Superior temporal gyrus (tissue), 1 donor: ENCODE data around the gene ERH.

Source experiments
- DNase-seq: peaks from one replicate; pipeline ENCODE4 v3.0.0-alpha.2; 2016; ENCODE audit errors: extremely low spot score

The ERH gene

GRCh38 chr14:69355607-69356281 is 42.4 kb downstream of the ERH start:
- no peak for DNase-seq

- DNase-seq, result no peak
Measured at GRCh38 chr14:69355154-69355597, 42.9 kb downstream of the ERH start.

- DNase-seq, result peak; percentile 50
Measured at GRCh38 chr14:69354383-69355153, 43.5 kb downstream of the ERH start.

GRCh38 chr14:69353168-69353567 is 44.9 kb downstream of the ERH start:
- DNase-seq, result no peak

GRCh38 chr14:69351911-69352310 is 46.2 kb downstream of the ERH start:
- no peak for DNase-seq

GRCh38 chr14:69351385-69351784 is 46.7 kb downstream of the ERH start:
- no peak for DNase-seq

- DNase-seq, result no peak
Measured at GRCh38 chr14:69350892-69351291, 47.2 kb downstream of the ERH start.

GRCh38 chr14:69349091-69349777 is 48.9 kb downstream of the ERH start:
- no peak for DNase-seq

- no peak for DNase-seq
Measured at GRCh38 chr14:69346710-69347109, 51.4 kb downstream of the ERH start.

GRCh38 chr14:69345402-69345801 is 52.7 kb downstream of the ERH start:
- DNase-seq, result no peak

- no peak for DNase-seq
Measured at GRCh38 chr14:69344171-69344570, 53.9 kb downstream of the ERH start.

GRCh38 chr14:69342928-69343525 is 55.1 kb downstream of the ERH start:
- no peak for DNase-seq

GRCh38 chr14:69339426-69339825 is 58.7 kb downstream of the ERH start:
- no peak for DNase-seq

GRCh38 chr14:69337984-69338383 is 60.1 kb downstream of the ERH start:
- DNase-seq, result no peak

- no peak for DNase-seq
Measured at GRCh38 chr14:69335371-69335771, 62.7 kb downstream of the ERH start.

- DNase-seq, result no peak
Measured at GRCh38 chr14:69334576-69334975, 63.5 kb downstream of the ERH start.

- no peak for DNase-seq
Measured at GRCh38 chr14:69333791-69334337, 64.2 kb downstream of the ERH start.

- no peak for DNase-seq
Measured at GRCh38 chr14:69332782-69333395, 65.2 kb downstream of the ERH start.

GRCh38 chr14:69331206-69331605 is 66.9 kb downstream of the ERH start:
- DNase-seq, result no peak
